Measurements from ENCODE around the gene SPATS2L. TPM values are rescaled to one million over a fixed set of nuclear protein-coding genes. Genes with fewer than 3 reads are reported as not detected.

SPATS2L gene
- total and polyA plus RNA-seq, 2 of the 13 experiments (the other 11 are each of a cell fraction or from before 2014, with no cell fraction given), result 154 to 212 TPM

- TF ChIP-seq ZNF329 (CRISPR knock-in tag; IDR thresholded peaks at IDR 0.05; ENCODE audit: low read depth) (no peak), ZNF230 (CRISPR knock-in tag; IDR thresholded peaks at IDR 0.05) (no peak), ZNF280B (CRISPR knock-in tag; IDR thresholded peaks at IDR 0.05; ENCODE audit: borderline replicate concordance) (no peak), RBM22 (optimal IDR thresholded peaks at IDR 0.05; ENCODE audit: low read length) (peak; percentile 97), AGO2 (optimal IDR thresholded peaks at IDR 0.05; ENCODE audit: low read depth, low read length) (peak; percentile 37), PBX3 (CRISPR knock-in tag; IDR thresholded peaks at IDR 0.05; ENCODE audit: borderline replicate concordance) (no peak), ZBTB25 (CRISPR knock-in tag; IDR thresholded peaks at IDR 0.05) (no peak), SRSF4 (IDR thresholded peaks at IDR 0.05; ENCODE audit: low read depth, low read length, poor library complexity, severe bottlenecking) (no peak), IRF1 (CRISPR knock-in tag; IDR thresholded peaks at IDR 0.05; ENCODE audit: low read depth) (no peak), ZBTB2 (CRISPR knock-in tag; IDR thresholded peaks at IDR 0.05; ENCODE audit: low read depth) (no peak), HMGXB3 (CRISPR knock-in tag; IDR thresholded peaks at IDR 0.05; ENCODE audit: borderline replicate concordance) (no peak), ERF (CRISPR knock-in tag; IDR thresholded peaks at IDR 0.05) (no peak), ZSCAN9 (CRISPR knock-in tag; IDR thresholded peaks at IDR 0.05; ENCODE audit: borderline replicate concordance) (no peak)
- intact Hi-C loops (cut with micrococcal nuclease; ENCODE audit: unreplicated experiment) (no loop called here), in situ Hi-C loops (cut with HindIII; ENCODE audit: extremely low pct_ligation_motif_present, low pct_unique_long_range_greater_than_20kb) (no loop called here)
- no peak overlapping the region for H3K4me2 ChIP-seq (ENCODE audit: low read depth, low read length)
- no peaks in the 10 kb centered on the region for H3K4me1 ChIP-seq (ENCODE audit: insufficient read depth, low read length)
- H3K36me3 ChIP-seq (replicated peaks in 1 of 2; ENCODE audit: control insufficient read depth in 1 of 2, insufficient read depth in 2 of 2, low read length in 2 of 2), result peaks cover 39 to 85% of the 10 kb centered on the region in 2 experiments
- no peak overlapping the region for H3K9ac ChIP-seq (ENCODE audit: insufficient read depth, low read depth, low read length)
- no peak overlapping the region for H3K4me3 ChIP-seq (replicated peaks in 1 of 3; ENCODE audit: insufficient read depth in 1 of 3, low read depth in 2 of 3, low read length in 3 of 3)
- no TSS peak for BruUV-seq (replicated peaks)
- FAIRE-seq, result no peak
- H3K27me3 ChIP-seq (ENCODE audit: control insufficient read depth in 1 of 2, insufficient read depth in 2 of 2, low read length in 2 of 2), result no peaks in the 10 kb centered on the region
- WGBS (ENCODE audit: low lambda C conversion rate), result 94% methylated on average over 2 of the region's 2 CpGs
- H3K79me2 ChIP-seq (ENCODE audit: insufficient read depth, low read length), result no peaks in the 10 kb centered on the region
- CTCF ChIA-PET (ENCODE audit: low intra/inter-chr PET ratio, low total read pairs), result no interaction called here
- H3K27ac ChIP-seq (ENCODE audit: extremely low read length, insufficient read depth, low read length), result no peak overlapping the region
- no peaks in the 10 kb centered on the region for H3K9me3 ChIP-seq (ENCODE audit: low read length)
- H4K20me1 ChIP-seq (ENCODE audit: insufficient read depth, low read length), result no peaks in the 10 kb centered on the region
- no peak for DNase-seq (ENCODE audit: low spot score)
- H2AFZ ChIP-seq (ENCODE audit: low read length), result no peak overlapping the region
- POLR2A ChIA-PET, result no interaction called here
- ATAC-seq, result no peak
These were observed 145.0 kb downstream of the SPATS2L start for GRCh38 chr2:200451511-200451910.
